Upper lobe of right lung (tissue), 1 donor: Measurements from ENCODE around the gene MAP3K2. TPM values are rescaled to one million over a fixed set of nuclear protein-coding genes. Genes with fewer than 3 reads are reported as not detected.

Source experiments
- ATAC-seq: fragments of 200-7000 bp; cut with Tn5 transposase; one replicate; pipeline ENCODE4 v1.9.1; 2020; ENCODE audit warnings: mild to moderate bottlenecking, moderate library complexity
- DNase-seq: peaks from one replicate; pipeline ENCODE4 v3.0.0-alpha.2; 2020
- H3K27ac ChIP-seq: fragments of 200-600 bp; one replicate; pipeline ENCODE4 v1.8.0; 2022
- H3K27me3 ChIP-seq: fragments of 200-600 bp; one replicate; pipeline ENCODE4 v1.8.0; 2022; ENCODE audit warnings: mild to moderate bottlenecking
- H3K36me3 ChIP-seq: fragments of 200-600 bp; one replicate; pipeline ENCODE4 v1.8.0; 2022
- H3K4me1 ChIP-seq: fragments of 200-600 bp; one replicate; pipeline ENCODE4 v1.8.0; 2022
- H3K4me3 ChIP-seq: fragments of 200-600 bp; one replicate; pipeline ENCODE4 v1.8.0; 2022; ENCODE audit warnings: mild to moderate bottlenecking
- H3K9me3 ChIP-seq: fragments of 200-600 bp; one replicate; pipeline ENCODE4 v1.8.0; 2022
- CTCF ChIP-seq: fragments of 200-600 bp; IDR thresholded peaks from one replicate; pipeline ENCODE4 v1.8.0; 2022; ENCODE audit warnings: antibody characterized with exemption
- intact Hi-C: fragments of 100-400 bp; cut with DNase I; formaldehyde crosslinking; loops from one replicate; pipeline ENCODE4 v1.11.0; 2022
- total RNA-seq: library from RNA; stranded (reverse); fragmentation: NEBNext Ultra II Directional; extraction: Animal tissue kit (Norgen Biotek cat#: 25700); gene quantifications from one replicate; pipeline ENCODE4 v1.2.1, GENCODE V29; 2021
- donor health status: DM: no; HTN: yes; CAD: no; lungs with severe emphysema.

MAP3K2 gene
- total RNA-seq, 1 donor from 2014 or later: 71.5 TPM

- no peak for TF ChIP-seq CTCF
- H3K36me3 ChIP-seq: no peaks in the 10 kb centered on the region
- H3K4me1 ChIP-seq: peaks cover 44% of the 10 kb centered on the region
- DNase-seq (no peak), ATAC-seq (no peak)
- intact Hi-C loops: no loop called here
- H3K9me3 ChIP-seq: no peaks in the 10 kb centered on the region
- H3K27ac ChIP-seq: peak overlapping the region; percentile 93
- H3K4me3 ChIP-seq: peak overlapping the region; percentile 63
- H3K27me3 ChIP-seq: no peaks in the 10 kb centered on the region
Measured at GRCh38 chr2:127408807-127409099, 21.0 kb upstream of the MAP3K2 start.

GRCh38 chr2:127408004-127408806 is 20.4 kb upstream of the MAP3K2 start:
- ATAC-seq (peak; percentile 96), DNase-seq (peak; percentile 97)
- H3K4me1 ChIP-seq: peaks cover 42% of the 10 kb centered on the region
- no peaks in the 10 kb centered on the region for H3K36me3 ChIP-seq
- no peak for TF ChIP-seq CTCF
- peak overlapping the region; percentile 93 for H3K27ac ChIP-seq
- intact Hi-C loops: no loop called here
- H3K27me3 ChIP-seq: no peaks in the 10 kb centered on the region
- H3K4me3 ChIP-seq: peak overlapping the region; percentile 63
- H3K9me3 ChIP-seq: no peaks in the 10 kb centered on the region

GRCh38 chr2:127407661-127408003 is 19.9 kb upstream of the MAP3K2 start:
- no peaks in the 10 kb centered on the region for H3K27me3 ChIP-seq
- H3K4me1 ChIP-seq: peaks cover 42% of the 10 kb centered on the region

GRCh38 chr2:127407091-127407490 is 19.3 kb upstream of the MAP3K2 start:
- intact Hi-C loops: no loop called here
- Histone ChIP-seq H3K4me1 (peaks cover 40% of the 10 kb centered on the region), H3K27ac (peak overlapping the region; percentile 63), H3K27me3 (no peaks in the 10 kb centered on the region), H3K36me3 (no peaks in the 10 kb centered on the region), H3K4me3 (no peak overlapping the region), H3K9me3 (no peaks in the 10 kb centered on the region)
- no peak for TF ChIP-seq CTCF
- no peak for DNase-seq
- ATAC-seq: no peak

More at GRCh38 chr2:127407661-127408003, 19.9 kb upstream of the MAP3K2 start:
- intact Hi-C loops: no loop called here
- DNase-seq (no peak), ATAC-seq (peak; percentile 55)
- TF ChIP-seq CTCF: no peak
- Histone ChIP-seq H3K4me3 (peak overlapping the region; percentile 23), H3K27ac (peak overlapping the region; percentile 63), H3K9me3 (no peaks in the 10 kb centered on the region), H3K36me3 (no peaks in the 10 kb centered on the region)

- H3K27ac ChIP-seq: no peak overlapping the region
- H3K9me3 ChIP-seq: no peaks in the 10 kb centered on the region
- intact Hi-C loops: no loop called here
- H3K27me3 ChIP-seq: no peaks in the 10 kb centered on the region
- no peaks in the 10 kb centered on the region for H3K36me3 ChIP-seq
- ATAC-seq: no peak
- peaks cover 33% of the 10 kb centered on the region for H3K4me1 ChIP-seq
- no peak for TF ChIP-seq CTCF
- no peak for DNase-seq
- H3K4me3 ChIP-seq: no peak overlapping the region
Measured at GRCh38 chr2:127406454-127406853, 18.7 kb upstream of the MAP3K2 start.

- no peak overlapping the region for H3K4me3 ChIP-seq
- no peaks in the 10 kb centered on the region for H3K27me3 ChIP-seq
- peaks cover 27% of the 10 kb centered on the region for H3K4me1 ChIP-seq
- ATAC-seq (no peak), DNase-seq (no peak)
- intact Hi-C loops: no loop called here
- no peaks in the 10 kb centered on the region for H3K9me3 ChIP-seq
- H3K36me3 ChIP-seq: no peaks in the 10 kb centered on the region
- TF ChIP-seq CTCF: no peak
- no peak overlapping the region for H3K27ac ChIP-seq
Measured at GRCh38 chr2:127405255-127405610, 17.5 kb upstream of the MAP3K2 start.
